SK-N-SH (cell line): ENCODE data around the gene CDK5.

Experiments used
- CTCF ChIP-seq: fragments of 200-600 bp; sonication (generic); IDR thresholded peaks from 2 replicates; pipeline ENCODE4 v1.6.1; 2017; ENCODE audit warnings: antibody characterized with exemption, mild to moderate bottlenecking, moderate library complexity
- ELF1 ChIP-seq: IDR thresholded peaks from 2 replicates; pipeline ENCODE4 v1.4.0; 2012
- EP300 ChIP-seq, 2 experiments: IDR thresholded peaks; 2 replicates each; pipeline versions ENCODE4 v1.4.0 to v1.6.1; 2012; ENCODE audit warnings: borderline replicate concordance in 1 of 2, low read depth in 1 of 2, low read length in 1 of 2
- GABPA ChIP-seq: IDR thresholded peaks from 2 replicates; pipeline ENCODE4 v1.4.0; 2012; ENCODE audit warnings: low read depth, mild to moderate bottlenecking
- PBX3 ChIP-seq: IDR thresholded peaks from 2 replicates; pipeline ENCODE4; 2012
- RFX5 ChIP-seq: IDR thresholded peaks from 2 replicates; pipeline ENCODE4 v1.6.1; 2012; ENCODE audit warnings: mild to moderate bottlenecking, improper control_type of control experiment, low read length
- USF2 ChIP-seq: fragments of 150-350 bp; IDR thresholded peaks from 2 replicates; pipeline ENCODE4 v1.6.1; 2017; ENCODE audit warnings: antibody characterized with exemption, low read length, low read depth, borderline replicate concordance

GRCh38 chr7:151103973-151104372 is 46.3 kb upstream of the CDK5 start:
- TF ChIP-seq CTCF (no peak), EP300 (IDR thresholded peaks at IDR 0.05; ENCODE audit: borderline replicate concordance in 1 of 2, low read depth in 1 of 2, low read length in 1 of 2) (no peak), PBX3 (no peak), RFX5 (no peak), ELF1 (no peak), GABPA (no peak), USF2 (no peak)
